ENCODE data around the gene SETBP1.
A peak's percentile ranks its signal among the peaks of the same experiment; 100 is the strongest.

The SETBP1 gene

DNA sequence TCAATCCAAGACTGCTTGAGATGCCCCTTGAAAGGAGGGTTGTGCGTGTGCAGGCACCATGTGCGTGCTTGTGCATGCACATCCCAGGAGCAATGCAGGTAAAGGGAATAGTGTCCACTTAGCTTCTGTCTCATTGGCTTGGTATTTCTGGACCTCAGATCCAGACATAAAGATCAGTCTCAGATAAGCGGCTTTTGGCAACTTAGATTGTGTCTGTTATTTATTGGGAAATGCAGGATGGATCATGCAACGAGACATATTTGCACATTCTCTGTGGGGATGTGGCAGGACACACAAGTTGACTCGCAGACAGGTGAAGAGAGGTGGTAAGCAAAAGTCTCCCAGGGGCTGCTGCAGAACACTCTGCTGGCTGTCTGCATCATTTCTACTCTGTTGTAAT is 67.9 kb downstream of the SETBP1 start:
- TF ChIP-seq CTCF (IDR thresholded peaks at IDR 0.05): no peak
- Mint-ChIP-seq H3K27ac (no peak overlapping the region), H3K4me1 (peaks cover 30% of the 10 kb centered on the region), H3K36me3 (ENCODE audit: low read depth) (peaks cover 53% of the 10 kb centered on the region), H3K9me3 (no peaks in the 10 kb centered on the region), H3K4me3 (no peak overlapping the region), H3K27me3 (ENCODE audit: low read depth, poor library complexity) (peaks cover 2% of the 10 kb centered on the region)
- no peak for DNase-seq

- no peaks in the 10 kb centered on the region for H3K9me3 Mint-ChIP-seq
- H3K4me3 Mint-ChIP-seq: no peak overlapping the region
- H3K36me3 Mint-ChIP-seq (ENCODE audit: low read depth): peaks cover 49% of the 10 kb centered on the region
- H3K4me1 Mint-ChIP-seq: peaks cover 9% of the 10 kb centered on the region
- H3K27me3 Mint-ChIP-seq (ENCODE audit: low read depth, poor library complexity): peaks cover 2% of the 10 kb centered on the region
- no peak for TF ChIP-seq CTCF (IDR thresholded peaks at IDR 0.05)
- no peak overlapping the region for H3K27ac Mint-ChIP-seq
- DNase-seq: no peak
Measured at GRCh38 chr18:44750774-44751173, 70.1 kb downstream of the SETBP1 start.

- Mint-ChIP-seq H3K9me3 (no peaks in the 10 kb centered on the region), H3K4me3 (no peak overlapping the region), H3K4me1 (peaks cover 28% of the 10 kb centered on the region), H3K27ac (no peak overlapping the region), H3K27me3 (ENCODE audit: low read depth, poor library complexity) (no peaks in the 10 kb centered on the region), H3K36me3 (ENCODE audit: low read depth) (peaks cover 52% of the 10 kb centered on the region)
- no peak for TF ChIP-seq CTCF (IDR thresholded peaks at IDR 0.05)
- DNase-seq: no peak
Measured at GRCh38 chr18:44754567-44754966, 73.9 kb downstream of the SETBP1 start.

GRCh38 chr18:44758861-44759631 is 78.4 kb downstream of the SETBP1 start:
- H3K9me3 Mint-ChIP-seq: no peaks in the 10 kb centered on the region
- H3K27ac Mint-ChIP-seq: peak overlapping the region; percentile 97
- H3K4me1 Mint-ChIP-seq: peaks cover 39% of the 10 kb centered on the region
- peak overlapping the region; percentile 24 for H3K4me3 Mint-ChIP-seq
- H3K36me3 Mint-ChIP-seq (ENCODE audit: low read depth): peaks cover 38% of the 10 kb centered on the region
- DNase-seq: no peak
- TF ChIP-seq CTCF (IDR thresholded peaks at IDR 0.05): no peak
- H3K27me3 Mint-ChIP-seq (ENCODE audit: low read depth, poor library complexity): no peaks in the 10 kb centered on the region

GRCh38 chr18:44759925-44760342 is 79.2 kb downstream of the SETBP1 start:
- DNase-seq: no peak
- peak overlapping the region; percentile 97 for H3K27ac Mint-ChIP-seq

More at GRCh38 chr18:44759925-44760342, 79.2 kb downstream of the SETBP1 start:
- Mint-ChIP-seq H3K27me3 (ENCODE audit: low read depth, poor library complexity) (no peaks in the 10 kb centered on the region), H3K9me3 (no peaks in the 10 kb centered on the region), H3K4me3 (no peak overlapping the region), H3K4me1 (peaks cover 40% of the 10 kb centered on the region), H3K36me3 (ENCODE audit: low read depth) (peaks cover 42% of the 10 kb centered on the region)
- no peak for TF ChIP-seq CTCF (IDR thresholded peaks at IDR 0.05)

Data from nephron progenitor cell (in vitro differentiated cells).